T follicular helper cell (primary cell): ENCODE results near the gene ACY1.
A peak's percentile ranks its signal among the peaks of the same experiment; 100 is the strongest.
"Not testable (repeated sequence)": the region's sequence is repeated elsewhere in the genome, so short reads cannot be mapped to it uniquely, and the experiment has no call there.

Experiments used
- DNase-seq: peaks from one replicate; pipeline ENCODE4 v3.0.0-alpha.2; 2020; ENCODE audit warnings: low read depth

Gene ACY1

DNA sequence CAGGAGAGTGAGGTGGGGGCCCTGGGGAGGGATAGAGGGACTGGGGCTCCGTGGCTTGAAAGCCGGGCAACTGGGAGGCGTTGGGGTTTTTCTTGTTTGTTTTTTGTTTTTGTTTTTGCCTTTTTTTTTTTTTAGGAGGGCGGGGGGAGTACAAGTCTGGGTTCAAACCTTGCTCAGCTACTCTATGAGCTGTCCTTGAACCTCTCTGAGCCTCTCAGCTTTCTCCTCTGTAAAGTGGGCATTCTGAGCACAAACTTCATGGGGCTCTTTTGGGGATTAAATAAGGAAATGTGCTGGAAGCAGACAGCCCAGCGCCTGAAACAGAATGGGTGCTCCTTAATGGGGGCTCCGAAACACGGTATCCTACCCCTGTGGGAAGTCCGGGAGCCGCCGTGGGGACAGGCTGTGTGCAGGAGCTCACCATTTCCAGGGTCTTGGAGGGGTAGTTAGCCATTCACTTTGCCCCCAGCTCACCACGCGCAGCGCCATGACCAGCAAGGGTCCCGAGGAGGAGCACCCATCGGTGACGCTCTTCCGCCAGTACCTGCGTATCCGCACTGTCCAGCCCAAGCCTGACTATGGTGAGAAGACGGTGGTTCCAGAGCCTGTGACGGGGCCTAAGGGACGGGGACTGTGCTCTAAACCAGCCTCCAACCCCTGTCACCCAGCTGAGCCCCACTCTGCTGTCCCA lies 388 bp downstream of the ACY1 start:
- no peak for DNase-seq

DNA sequence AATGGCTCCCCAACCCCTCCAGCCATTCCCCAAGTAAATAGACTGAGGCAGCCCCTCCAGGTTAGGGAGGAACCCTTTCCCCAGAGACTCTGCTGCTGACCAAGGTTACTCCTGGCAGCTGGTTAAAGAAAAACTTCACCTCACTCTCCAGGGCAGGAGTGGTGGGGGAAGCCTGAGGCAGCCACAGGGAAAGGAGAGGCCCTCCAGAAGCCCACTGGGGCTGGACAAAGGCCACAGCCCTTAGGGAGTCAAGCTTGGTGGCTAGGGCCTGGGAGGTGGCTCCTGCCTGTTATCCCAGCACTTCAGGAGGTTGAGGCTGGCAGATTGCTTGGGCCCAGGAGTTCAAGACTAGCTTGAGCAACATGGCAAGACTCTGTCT lies 923 bp downstream of the ACY1 start:
- DNase-seq = no peak

DNA sequence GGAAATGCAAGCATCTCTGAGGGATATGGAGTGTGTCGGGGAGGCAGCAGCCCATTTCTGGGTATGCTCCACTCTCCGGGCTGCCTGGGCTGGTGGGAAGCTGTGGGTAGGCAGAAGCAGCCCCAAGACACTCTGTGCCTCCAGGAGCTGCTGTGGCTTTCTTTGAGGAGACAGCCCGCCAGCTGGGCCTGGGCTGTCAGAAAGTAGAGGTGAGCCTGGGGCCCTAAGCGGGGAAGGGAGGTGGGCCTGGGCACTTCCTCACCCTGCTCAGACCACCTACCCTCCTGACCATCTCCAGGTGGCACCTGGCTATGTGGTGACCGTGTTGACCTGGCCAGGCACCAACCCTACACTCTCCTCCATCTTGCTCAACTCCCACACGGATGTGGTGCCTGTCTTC lies 1.7 kb downstream of the ACY1 start:
- no peak for DNase-seq

DNA sequence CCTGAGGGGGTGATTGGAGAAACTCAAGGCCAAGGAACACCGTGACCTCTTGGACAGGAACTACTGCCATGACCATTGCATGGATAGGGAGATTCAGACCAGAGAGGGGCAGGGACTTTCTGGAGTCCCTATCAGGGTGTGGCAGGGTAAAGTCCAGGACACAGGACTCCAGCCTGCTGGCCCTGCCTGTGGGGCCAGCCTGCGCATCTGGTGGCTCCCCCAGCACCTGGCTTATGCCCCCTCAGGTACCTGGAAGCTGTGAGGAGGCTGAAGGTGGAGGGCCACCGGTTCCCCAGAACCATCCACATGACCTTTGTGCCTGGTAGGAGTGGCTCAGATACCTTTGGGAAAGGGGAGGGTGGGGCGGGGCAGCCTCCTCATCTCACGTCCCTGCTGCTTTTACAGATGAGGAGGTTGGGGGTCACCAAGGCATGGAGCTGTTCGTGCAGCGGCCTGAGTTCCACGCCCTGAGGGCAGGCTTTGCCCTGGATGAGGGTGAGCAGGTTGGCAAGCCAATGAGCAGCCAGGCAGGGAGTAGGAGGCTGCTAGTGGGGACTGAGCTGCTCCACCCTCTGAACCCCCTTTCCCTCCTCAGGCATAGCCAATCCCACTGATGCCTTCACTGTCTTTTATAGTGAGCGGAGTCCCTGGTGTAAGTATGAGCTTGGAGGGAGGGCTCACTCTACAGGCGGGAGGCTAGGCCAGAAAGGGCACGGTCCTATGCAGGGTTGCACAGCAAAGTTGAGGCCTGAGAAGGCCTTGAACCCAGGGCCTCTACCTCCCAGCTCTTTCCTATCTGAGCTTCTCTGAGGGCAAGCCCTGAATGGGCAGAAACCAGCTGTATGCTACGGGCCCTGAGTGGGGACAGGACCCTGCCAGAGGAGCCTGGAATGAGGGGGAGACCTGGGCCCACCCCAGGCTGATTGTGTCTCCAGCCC lies 2.9 kb downstream of the ACY1 start:
- DNase-seq = no peak

DNA sequence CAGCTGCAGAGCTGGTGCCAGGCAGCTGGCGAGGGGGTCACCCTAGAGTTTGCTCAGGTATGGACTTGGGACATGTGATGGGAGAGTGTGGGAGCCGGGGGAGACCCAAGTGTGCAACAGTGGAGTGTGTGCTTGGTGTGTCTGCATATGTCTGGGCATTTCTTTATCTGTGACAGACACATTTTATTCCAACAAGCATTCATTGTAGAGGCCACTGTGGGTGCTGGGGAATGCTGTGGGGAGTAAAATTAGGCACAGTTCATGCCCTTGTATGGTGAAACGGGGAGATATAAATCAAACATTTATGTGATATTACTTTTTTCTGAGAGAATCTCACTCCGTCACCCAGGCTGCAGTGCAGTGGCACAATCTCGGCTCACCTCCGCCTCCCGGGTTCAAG lies 4.2 kb downstream of the ACY1 start:
- DNase-seq = no peak

DNA sequence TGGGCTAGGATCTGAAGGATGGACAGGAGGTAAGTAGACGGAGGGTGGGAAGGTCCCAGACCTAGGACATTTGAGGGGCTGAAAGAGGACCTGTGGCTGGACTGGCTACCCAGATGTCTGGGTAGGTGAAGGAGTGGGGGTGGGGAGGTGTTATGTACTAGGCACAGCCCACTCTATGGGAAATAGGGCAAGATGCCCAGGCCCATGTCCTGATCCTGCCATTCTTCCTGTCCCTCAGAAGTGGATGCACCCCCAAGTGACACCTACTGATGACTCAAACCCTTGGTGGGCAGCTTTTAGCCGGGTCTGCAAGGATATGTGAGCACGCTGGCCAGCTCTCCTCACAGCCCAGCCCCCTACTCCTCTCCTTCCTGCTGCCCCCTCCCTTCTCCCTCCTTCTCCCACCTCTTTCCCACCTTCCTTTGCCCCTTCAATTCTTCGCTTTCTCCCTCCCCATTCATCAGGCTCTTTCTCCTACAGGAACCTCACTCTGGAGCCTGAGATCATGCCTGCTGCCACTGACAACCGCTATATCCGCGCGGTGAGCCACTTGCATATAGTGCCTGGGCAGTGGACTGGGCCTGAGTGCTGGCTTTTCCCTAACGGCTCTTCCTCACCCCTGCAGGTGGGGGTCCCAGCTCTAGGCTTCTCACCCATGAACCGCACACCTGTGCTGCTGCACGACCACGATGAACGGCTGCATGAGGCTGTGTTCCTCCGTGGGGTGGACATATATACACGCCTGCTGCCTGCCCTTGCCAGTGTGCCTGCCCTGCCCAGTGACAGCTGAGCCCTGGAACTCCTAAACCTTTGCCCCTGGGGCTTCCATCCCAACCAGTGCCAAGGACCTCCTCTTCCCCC lies 5.2 kb downstream of the ACY1 start:
- DNase-seq = no peak

DNA sequence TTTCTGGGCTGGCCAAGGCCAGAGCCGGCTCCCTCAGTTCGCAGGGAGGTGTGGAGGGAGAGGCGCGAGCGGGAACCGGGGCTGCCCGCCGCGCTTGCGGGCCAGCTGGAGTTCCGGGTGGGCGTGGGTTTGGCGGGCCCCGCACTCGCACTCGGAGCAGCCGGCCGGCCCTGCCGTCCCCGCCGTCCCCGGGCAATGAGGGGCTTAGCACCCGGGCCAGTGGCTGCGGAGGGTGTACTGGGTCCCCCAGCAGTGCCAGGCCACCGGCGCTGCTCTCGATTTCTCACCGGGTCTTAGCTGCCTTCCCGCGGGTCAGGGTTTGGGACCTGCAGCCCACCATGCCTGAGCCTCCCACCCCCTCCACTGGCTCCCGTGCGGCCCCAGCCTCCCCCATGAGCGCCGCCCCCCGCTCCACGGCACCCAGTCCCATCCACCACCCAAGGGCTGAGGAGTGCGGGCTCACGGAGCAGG lies 7.2 kb downstream of the ACY1 start:
- not testable (repeated sequence) for DNase-seq

DNA sequence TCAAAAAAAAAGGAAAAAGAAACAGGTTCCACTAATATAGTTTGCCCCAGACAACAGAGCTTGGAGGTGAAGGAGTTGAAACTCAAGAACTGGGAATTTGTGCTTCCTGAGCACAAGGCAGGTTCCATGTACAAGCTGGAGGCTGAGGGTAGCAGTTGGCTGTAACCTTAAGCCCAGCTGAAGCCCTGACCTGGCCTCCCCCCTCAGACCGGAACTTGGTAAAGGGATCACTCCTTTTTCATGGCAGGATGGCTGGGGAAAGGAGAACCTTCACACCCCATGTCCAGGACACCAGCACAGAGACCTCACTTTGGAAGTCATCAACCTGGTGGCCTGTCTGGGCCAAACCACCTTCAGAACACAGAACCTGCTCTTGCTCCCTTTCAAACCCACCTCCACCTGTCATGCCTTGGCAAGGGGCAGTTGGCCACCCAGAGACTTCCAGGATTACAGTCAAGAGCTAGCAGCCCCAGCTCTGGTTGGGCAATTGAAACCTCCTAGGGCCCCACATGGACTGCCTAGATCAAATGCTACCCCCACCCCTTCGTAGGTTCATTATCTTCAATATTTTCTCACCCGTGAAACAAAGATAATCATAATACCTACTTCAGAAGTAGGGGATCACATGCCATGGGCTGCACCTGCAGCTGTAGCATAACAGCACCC lies 8.8 kb downstream of the ACY1 start:
- DNase-seq = no peak

DNA sequence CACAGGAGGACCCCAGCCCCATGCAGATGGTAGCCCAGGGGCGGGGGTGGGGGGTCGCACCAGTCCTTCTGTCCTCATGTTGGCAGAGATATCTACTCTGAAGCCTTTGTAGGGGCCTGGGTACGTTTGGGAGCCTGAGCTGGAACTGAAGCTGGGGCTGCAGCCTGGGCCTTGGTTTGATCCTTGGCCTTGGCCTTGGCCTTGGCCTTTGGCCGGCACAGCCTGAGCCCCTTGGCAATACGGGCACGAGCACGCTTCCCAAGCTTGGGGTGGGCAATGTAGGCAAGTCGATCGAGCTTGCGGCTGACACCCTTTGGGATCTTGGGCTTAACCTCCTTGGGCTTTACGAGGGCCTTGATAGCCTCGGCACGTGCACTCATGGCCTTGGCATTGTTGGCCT lies 10.3 kb downstream of the ACY1 start:
- DNase-seq = not testable (repeated sequence)

DNA sequence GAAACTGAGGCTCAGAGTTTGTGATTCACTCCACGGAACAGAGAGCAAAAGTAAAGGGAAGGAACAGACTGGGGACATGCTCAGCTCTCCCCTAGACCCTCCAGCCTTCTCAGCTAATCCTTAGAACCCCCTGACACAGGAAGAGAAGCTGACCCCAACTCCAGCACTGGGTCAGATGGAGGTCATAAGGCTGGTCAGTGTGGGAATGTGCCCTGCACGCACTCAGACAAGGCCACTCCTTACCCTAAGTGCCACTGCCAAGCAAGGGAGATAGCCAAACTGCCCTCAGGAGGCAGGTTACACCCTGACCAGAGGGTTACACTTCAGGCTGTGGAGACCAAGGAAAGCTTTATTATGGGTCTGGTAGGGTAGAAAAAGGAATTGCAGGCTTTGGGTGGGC lies 11.2 kb downstream of the ACY1 start:
- no peak for DNase-seq

DNA sequence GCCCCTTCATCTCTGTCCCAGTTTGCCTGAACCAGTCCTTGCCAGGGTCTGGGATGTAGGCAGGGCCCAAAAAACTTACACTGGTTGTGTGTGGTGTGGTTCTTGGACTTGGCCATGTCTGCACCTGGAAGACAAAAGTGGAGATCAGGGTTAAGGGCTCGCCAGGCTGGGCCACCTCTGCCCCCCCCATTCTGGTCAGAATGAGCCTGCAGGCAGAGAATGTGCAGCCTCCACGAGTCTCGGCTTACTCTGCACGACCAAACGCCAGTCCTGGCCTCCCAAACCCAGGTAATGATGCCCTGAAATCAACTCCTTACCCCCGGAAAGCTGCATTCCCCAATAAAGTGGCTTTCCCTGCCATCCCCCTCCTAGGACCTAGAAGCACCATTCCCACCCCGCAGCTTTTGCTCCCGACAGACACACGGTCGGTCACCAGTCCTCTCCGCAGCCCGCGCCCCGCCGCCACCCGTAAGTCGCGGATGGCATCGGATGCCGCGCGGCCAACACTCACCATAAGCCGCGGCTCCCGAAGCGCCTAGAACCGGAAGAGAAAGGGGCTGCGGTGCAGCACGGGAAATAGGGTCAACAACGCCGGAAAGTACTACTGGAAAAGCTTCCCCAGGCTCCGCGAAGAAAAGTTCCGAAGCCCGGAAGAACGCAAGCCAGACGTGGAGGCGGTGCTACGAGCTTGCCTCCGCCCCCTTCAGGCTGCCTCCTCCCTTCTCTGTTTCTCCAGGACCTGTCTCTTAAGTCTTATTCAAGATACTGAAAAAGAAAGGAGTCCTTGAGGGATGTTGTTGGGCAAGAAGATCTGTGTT lies 12.2 kb downstream of the ACY1 start, which contains the start of gene RPL29:
Gene RPL29 (minus strand): TSS at position 550 of the 818 bp plus-strand sequence. CDS start 434 bp downstream, at position 116.
- peak; percentile 89 for DNase-seq

DNA sequence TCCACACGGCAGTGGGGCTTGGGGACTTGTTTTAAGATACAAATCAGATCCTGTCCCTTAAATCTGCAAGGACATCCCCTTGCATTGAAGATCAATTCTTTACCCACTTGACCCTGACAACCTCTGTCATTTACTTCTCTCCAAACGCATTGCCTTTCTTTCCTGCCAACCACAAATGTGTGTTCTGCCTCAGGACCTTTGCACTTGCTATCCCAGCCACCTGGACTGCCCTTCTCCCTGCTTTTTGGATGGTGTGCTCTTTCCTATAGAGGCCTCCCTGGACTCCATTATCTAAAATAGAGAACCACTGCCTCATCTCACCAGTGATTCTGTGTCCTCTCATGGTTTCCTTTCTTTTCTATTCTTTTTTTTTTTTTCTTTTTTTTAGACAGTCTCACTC lies 13.8 kb downstream of the ACY1 start:
- no peak for DNase-seq

DNA sequence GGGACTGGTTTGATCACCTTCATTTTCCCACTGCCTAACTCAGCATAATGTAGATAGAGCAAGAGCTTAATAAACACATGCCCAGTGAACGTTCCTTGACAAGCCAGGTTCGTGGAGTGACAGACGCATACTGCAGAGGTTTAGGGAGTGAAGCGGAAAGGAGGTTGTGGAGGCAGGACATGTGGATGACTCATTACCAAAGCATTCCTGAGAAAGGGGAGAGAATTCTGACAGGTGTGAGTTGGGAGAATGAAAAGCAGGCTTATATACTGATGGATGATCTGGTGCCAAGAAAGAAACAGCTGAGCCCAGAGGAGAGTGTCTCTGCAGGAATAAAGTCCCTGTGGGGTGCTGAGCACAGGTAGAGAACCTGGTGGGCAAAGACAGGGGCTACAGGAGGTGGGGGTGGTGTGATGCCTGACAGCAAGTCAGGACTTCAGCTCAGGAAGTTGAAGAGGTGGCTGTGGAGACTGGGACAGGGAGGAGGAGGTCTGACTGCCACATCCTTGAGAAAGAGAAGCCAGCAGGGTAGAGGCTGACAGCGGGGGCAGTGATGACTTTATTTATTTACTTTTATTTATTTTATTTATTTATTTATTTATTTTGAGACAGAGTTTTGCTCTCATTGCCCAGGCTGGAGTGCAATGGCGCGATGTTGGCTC lies 14.7 kb downstream of the ACY1 start:
- no peak for DNase-seq

DNA sequence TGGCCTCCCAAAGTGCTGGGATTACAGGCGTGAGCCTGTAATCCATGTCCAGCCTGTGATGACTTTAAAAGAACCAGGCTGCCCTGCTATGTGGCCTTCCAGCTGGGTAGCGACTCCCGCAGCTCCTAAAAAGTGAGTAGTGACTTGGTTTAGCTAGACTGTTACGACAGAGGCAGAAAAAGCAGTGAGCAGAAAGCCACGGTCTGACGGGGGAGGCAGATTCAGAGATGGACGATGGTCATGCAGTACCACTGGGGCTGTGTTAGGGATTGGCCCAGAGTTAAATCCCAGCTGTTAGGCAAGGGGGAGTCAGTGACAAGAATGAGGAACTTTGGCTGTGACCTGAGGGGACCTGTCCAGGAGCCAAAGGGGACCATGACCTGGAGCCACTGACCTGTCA lies 15.4 kb downstream of the ACY1 start:
- no peak for DNase-seq

DNA sequence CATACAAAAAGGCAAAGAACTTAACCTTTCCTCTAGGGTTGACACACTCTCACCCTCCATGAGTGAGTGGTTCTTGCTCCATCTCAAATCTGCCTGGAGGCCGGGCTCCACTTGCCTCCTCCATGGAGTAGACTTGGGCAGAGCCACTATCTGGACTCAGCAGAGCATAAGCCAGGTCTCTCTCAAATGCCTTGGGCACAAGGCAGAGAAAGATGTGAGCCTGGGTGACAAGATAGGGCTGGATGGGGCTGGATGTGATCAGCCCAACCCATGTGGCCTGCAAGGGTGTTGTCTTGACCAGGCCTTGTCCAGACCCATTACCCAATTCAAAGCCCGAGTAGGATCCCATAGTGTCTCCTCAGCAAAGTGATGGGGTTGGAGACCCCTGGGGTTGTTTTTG lies 16.5 kb downstream of the ACY1 start:
- no peak for DNase-seq

DNA sequence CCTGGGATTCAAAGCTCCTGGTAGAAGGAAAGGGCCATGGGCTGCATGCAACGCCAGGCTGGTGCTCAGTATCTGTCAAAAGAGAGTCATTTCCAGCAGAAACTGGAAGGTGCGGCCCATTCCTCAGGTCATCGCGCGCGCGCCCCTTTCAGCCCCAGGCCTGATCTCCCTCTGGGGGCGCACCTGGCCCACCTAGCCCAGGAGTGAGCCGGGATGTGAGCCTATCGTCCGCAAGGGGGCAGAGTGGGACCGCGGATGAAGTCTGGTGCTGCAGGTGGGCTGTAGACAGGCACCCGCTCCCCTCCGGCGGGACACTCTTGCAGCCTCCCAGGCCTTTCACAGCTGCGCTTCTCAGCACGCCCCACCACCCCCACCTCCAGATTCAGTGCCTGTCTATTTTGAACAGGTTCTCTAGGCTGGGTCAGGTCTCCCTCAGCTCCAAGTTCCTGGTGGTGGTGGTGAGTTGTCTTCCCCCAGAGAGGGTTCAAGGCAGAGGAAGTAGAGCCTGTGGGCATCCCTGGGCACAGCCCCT lies 18.2 kb downstream of the ACY1 start:
- DNase-seq = peak; percentile 79

DNA sequence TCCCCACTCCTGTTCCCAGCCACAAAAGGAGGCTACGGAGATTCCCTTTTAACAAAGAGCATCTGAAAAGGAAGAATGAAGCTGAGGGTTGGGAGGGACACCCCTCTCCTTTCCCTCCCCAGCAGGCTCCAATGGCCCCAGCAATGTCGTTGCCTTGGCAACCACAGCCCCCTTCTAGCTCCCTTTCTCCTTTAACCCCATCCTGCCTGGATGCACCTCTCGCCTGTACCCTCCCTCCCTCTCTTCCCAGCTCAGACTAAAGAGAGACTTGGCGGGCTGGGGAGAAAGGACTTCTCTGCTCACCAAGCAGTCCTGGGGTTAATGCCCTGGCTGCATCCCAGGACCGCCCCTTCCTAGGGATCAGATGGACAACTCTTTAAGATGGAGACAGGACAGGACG lies 19.4 kb downstream of the ACY1 start:
- DNase-seq = no peak

DNA sequence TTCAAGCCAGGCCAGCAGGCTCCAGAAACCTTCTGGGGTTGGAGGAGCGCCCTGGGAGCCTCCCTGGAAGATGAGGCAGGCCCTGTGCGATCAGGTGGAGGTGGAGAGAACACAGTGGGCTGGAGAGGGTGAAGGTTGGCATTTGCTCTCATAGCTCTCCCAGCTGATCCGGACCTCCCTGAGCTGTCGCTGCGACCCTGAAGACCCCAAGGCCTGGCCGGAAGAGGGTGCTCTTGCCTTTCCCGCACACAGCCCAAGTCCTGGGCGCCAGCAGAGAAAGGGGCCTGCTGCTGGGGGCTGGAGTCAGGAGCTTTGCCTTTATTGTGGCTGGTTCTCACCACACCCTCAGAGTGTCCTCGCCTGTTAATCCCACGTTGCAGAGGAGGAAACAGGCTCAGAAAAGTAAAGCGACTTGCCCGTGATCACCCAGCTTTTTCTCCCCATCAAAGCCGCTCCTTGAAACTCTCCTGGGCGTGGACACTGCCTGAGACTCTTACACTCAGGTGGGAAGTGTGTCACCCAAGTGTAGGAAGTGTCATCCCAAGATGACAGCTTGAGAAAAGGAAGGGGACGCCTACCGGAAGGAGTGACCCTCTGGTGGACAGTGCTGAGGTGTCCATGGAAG lies 20.9 kb downstream of the ACY1 start:
- DNase-seq = no peak

DNA sequence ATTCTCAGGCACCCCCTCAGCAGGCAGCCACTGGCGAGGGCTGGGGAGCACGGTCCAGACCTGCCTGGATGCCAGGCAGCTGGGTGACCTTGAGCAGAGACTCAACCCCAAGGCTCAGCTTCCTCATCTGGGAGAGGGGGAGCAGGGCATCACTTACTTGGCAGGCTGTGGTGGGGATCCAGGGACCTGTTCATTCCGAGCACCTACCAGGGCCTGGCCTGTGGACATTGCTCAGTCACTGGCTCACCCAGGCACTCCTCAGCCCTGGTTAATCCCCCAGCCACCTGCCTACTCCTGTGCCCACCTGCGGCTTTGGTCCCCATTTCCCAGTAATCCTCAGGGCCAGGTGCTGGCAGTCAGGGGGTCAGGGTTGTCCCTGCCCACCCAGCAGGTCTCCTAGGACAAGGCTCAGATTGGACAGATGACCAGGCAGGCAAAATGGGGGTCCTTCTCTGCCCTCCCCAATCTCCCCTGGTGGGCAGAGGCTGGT lies 21.6 kb downstream of the ACY1 start:
- no peak for DNase-seq
